ENCODE results near the gene DISC1.
"Not testable (repeated sequence)": the region's sequence is repeated elsewhere in the genome, so short reads cannot be mapped to it uniquely, and the experiment has no call there.

Gene DISC1

GRCh38 chr1:231969076-231969475 is 342.5 kb downstream of the DISC1 start:
- FAIRE-seq = no peak

GRCh38 chr1:231969761-231970160 is 343.2 kb downstream of the DISC1 start:
- not testable (repeated sequence) for FAIRE-seq

GRCh38 chr1:231970684-231971083 is 344.1 kb downstream of the DISC1 start:
- FAIRE-seq = no peak

- no peak for FAIRE-seq
Measured at GRCh38 chr1:231971397-231972110, 345.0 kb downstream of the DISC1 start.

- no peak for FAIRE-seq
Measured at GRCh38 chr1:231972111-231972445, 345.5 kb downstream of the DISC1 start.

GRCh38 chr1:231973830-231974229 is 347.2 kb downstream of the DISC1 start:
- no peak for FAIRE-seq

- no peak for FAIRE-seq
Measured at GRCh38 chr1:231976231-231976630, 349.6 kb downstream of the DISC1 start.

- FAIRE-seq = no peak
Measured at GRCh38 chr1:231981675-231982074, 355.1 kb downstream of the DISC1 start.

- no peak for FAIRE-seq
Measured at GRCh38 chr1:231982871-231983587, 356.4 kb downstream of the DISC1 start.

- no peak for FAIRE-seq
Measured at GRCh38 chr1:231983588-231984193, 357.1 kb downstream of the DISC1 start.

- FAIRE-seq = no peak
Measured at GRCh38 chr1:231985296-231986023, 358.9 kb downstream of the DISC1 start.

- no peak for FAIRE-seq
Measured at GRCh38 chr1:231986631-231987336, 360.2 kb downstream of the DISC1 start.

GRCh38 chr1:231990388-231990787 is 363.8 kb downstream of the DISC1 start:
- FAIRE-seq = no peak

GRCh38 chr1:231991231-231991630 is 364.6 kb downstream of the DISC1 start:
- FAIRE-seq = no peak

- FAIRE-seq = no peak
Measured at GRCh38 chr1:231993968-231994455, 367.4 kb downstream of the DISC1 start.

- no peak for FAIRE-seq
Measured at GRCh38 chr1:231998791-231999190, 372.2 kb downstream of the DISC1 start.

- no peak for FAIRE-seq
Measured at GRCh38 chr1:232005300-232005699, 378.7 kb downstream of the DISC1 start.

- FAIRE-seq = no peak
Measured at GRCh38 chr1:232009741-232010140, 383.2 kb downstream of the DISC1 start.

- FAIRE-seq = no peak
Measured at GRCh38 chr1:232011961-232012360, 385.4 kb downstream of the DISC1 start.

- no peak for FAIRE-seq
Measured at GRCh38 chr1:232012773-232013386, 386.3 kb downstream of the DISC1 start.

- no peak for FAIRE-seq
Measured at GRCh38 chr1:232014941-232015340, 388.4 kb downstream of the DISC1 start.

GRCh38 chr1:232016616-232017015 is 390.0 kb downstream of the DISC1 start:
- no peak for FAIRE-seq

Data from colon (tissue), 2 donors.